DOHH2 (cell line): ENCODE results near the gene TBCD.

Experiments used
- H3F3A ChIP-seq: fragments of 200-600 bp; sonication (generic), shearing (Covaris generic); 2 replicates; pipeline ENCODE4 v1.6.0; 2016; ENCODE audit warnings: antibody characterized with exemption, mild to moderate bottlenecking; ENCODE audit not compliant: control insufficient read depth, insufficient read depth
- H3K27ac ChIP-seq: fragments of 200-600 bp; sonication (generic); 2 replicates; pipeline ENCODE4 v1.5.1; 2014; ENCODE audit warnings: low read depth, mild to moderate bottlenecking, low read length, moderate library complexity
- H3K27me3 ChIP-seq: fragments of 200-600 bp; sonication (generic); 2 replicates; pipeline ENCODE4 v1.6.1; 2014; ENCODE audit warnings: mild to moderate bottlenecking, low read length, mixed read lengths; ENCODE audit not compliant: control insufficient read depth
- H3K36me3 ChIP-seq: fragments of 200-600 bp; sonication (generic); 2 replicates; pipeline ENCODE4 v1.6.1; 2014; ENCODE audit warnings: mild to moderate bottlenecking, low read length, moderate library complexity, mixed read lengths; ENCODE audit not compliant: control insufficient read depth
- H3K4me1 ChIP-seq: fragments of 200-600 bp; sonication (generic); 2 replicates; pipeline ENCODE4 v1.6.1; 2014; ENCODE audit warnings: mild to moderate bottlenecking, low read length, mixed read lengths; ENCODE audit not compliant: control insufficient read depth
- H3K4me2 ChIP-seq: fragments of 200-600 bp; sonication (generic); 2 replicates; pipeline ENCODE4 v1.6.0; 2014; ENCODE audit warnings: mild to moderate bottlenecking, low read length, moderate library complexity
- H3K4me3 ChIP-seq: fragments of 200-600 bp; sonication (generic); 2 replicates; pipeline ENCODE4 v1.5.1; 2014; ENCODE audit warnings: mild to moderate bottlenecking, low read length, mixed read lengths
- H3K79me2 ChIP-seq: fragments of 200-600 bp; sonication (generic); 2 replicates; pipeline ENCODE4 v1.6.1; 2014; ENCODE audit warnings: mild to moderate bottlenecking, low read length, mixed read lengths; ENCODE audit not compliant: control insufficient read depth
- H3K9me2 ChIP-seq: fragments of 200-600 bp; sonication (generic); replicated peaks from 2 replicates; pipeline ENCODE4 v1.6.1; 2014; ENCODE audit warnings: mild to moderate bottlenecking, low read length, mixed read lengths; ENCODE audit not compliant: control insufficient read depth
- H3K9me3 ChIP-seq: fragments of 200-600 bp; sonication (generic); 2 replicates; pipeline ENCODE4 v1.6.1; 2014; ENCODE audit warnings: antibody characterized with exemption, low read length, mixed read lengths; ENCODE audit not compliant: control insufficient read depth, insufficient read depth
- H4K20me1 ChIP-seq: fragments of 200-600 bp; sonication (generic); 2 replicates; pipeline ENCODE4 v1.6.0; 2014; ENCODE audit warnings: low read depth, mild to moderate bottlenecking, antibody characterized with exemption, low read length, moderate library complexity; ENCODE audit not compliant: control insufficient read depth, insufficient read depth
- CTCF ChIP-seq: fragments of 200-600 bp; sonication (generic); IDR thresholded peaks from one replicate; pipeline ENCODE4 v1.5.1; 2014; ENCODE audit warnings: antibody characterized with exemption, mild to moderate bottlenecking, low read depth, low read length; ENCODE audit not compliant: poor library complexity, severe bottlenecking
- EZH2phosphoT487 ChIP-seq: fragments of 200-600 bp; sonication (generic); IDR thresholded peaks from 2 replicates; pipeline ENCODE4 v1.6.1; 2017; ENCODE audit warnings: borderline replicate concordance, mild to moderate bottlenecking, antibody characterized with exemption, low read length, moderate library complexity, mixed read lengths

TBCD gene

GRCh38 chr17:82789051-82789592, 37.3 kb downstream of the TBCD start:
- Histone ChIP-seq H3K4me1 (no peaks in the 10 kb centered on the region), H3K9me2 (no peaks in the 10 kb centered on the region), H3K36me3 (peaks cover 10% of the 10 kb centered on the region), H4K20me1 (no peaks in the 10 kb centered on the region), H3F3A (no peaks in the 10 kb centered on the region), H3K4me2 (no peak overlapping the region), H3K9me3 (no peaks in the 10 kb centered on the region), H3K27me3 (no peaks in the 10 kb centered on the region), H3K79me2 (peaks cover 8% of the 10 kb centered on the region), H3K27ac (no peak overlapping the region), H3K4me3 (no peak overlapping the region)
- TF ChIP-seq EZH2phosphoT487 (no peak), CTCF (no peak)

- Histone ChIP-seq H3K27ac (no peak overlapping the region), H3K4me2 (no peak overlapping the region), H3F3A (no peaks in the 10 kb centered on the region), H3K27me3 (no peaks in the 10 kb centered on the region), H3K4me3 (no peak overlapping the region), H3K9me3 (no peaks in the 10 kb centered on the region), H4K20me1 (no peaks in the 10 kb centered on the region), H3K9me2 (no peaks in the 10 kb centered on the region), H3K4me1 (no peaks in the 10 kb centered on the region), H3K79me2 (peaks cover 8% of the 10 kb centered on the region), H3K36me3 (peaks cover 6% of the 10 kb centered on the region; the same call in 1 of the 2 replicates)
- TF ChIP-seq EZH2phosphoT487 = no peak
- TF ChIP-seq CTCF = no peak
Measured at GRCh38 chr17:82789806-82790205, 37.9 kb downstream of the TBCD start.

- Histone ChIP-seq H3K4me1 (no peaks in the 10 kb centered on the region), H3F3A (no peaks in the 10 kb centered on the region), H3K79me2 (peaks cover 8% of the 10 kb centered on the region), H3K36me3 (peaks cover 6% of the 10 kb centered on the region; the same call in 1 of the 2 replicates), H4K20me1 (no peaks in the 10 kb centered on the region), H3K4me3 (no peak overlapping the region), H3K9me3 (no peaks in the 10 kb centered on the region), H3K4me2 (no peak overlapping the region), H3K27ac (no peak overlapping the region), H3K27me3 (no peaks in the 10 kb centered on the region), H3K9me2 (no peaks in the 10 kb centered on the region)
- no peak for TF ChIP-seq CTCF
- no peak for TF ChIP-seq EZH2phosphoT487
Measured at GRCh38 chr17:82790391-82790790, 38.5 kb downstream of the TBCD start.

GRCh38 chr17:82791532-82791931, 39.7 kb downstream of the TBCD start:
- Histone ChIP-seq H3K9me3 (no peaks in the 10 kb centered on the region), H3K27ac (no peak overlapping the region), H3K27me3 (no peaks in the 10 kb centered on the region), H3K79me2 (peaks cover 8% of the 10 kb centered on the region), H3K36me3 (peaks cover 6% of the 10 kb centered on the region; the same call in 1 of the 2 replicates), H3F3A (no peaks in the 10 kb centered on the region), H3K4me3 (no peak overlapping the region), H3K4me1 (no peaks in the 10 kb centered on the region), H3K9me2 (no peaks in the 10 kb centered on the region), H4K20me1 (no peaks in the 10 kb centered on the region), H3K4me2 (no peak overlapping the region)
- TF ChIP-seq EZH2phosphoT487 = no peak
- TF ChIP-seq CTCF = no peak
